ENCODE measurements around the gene TSHZ2. TPM values are rescaled to one million over a fixed set of nuclear protein-coding genes. Genes with fewer than 3 reads are reported as not detected.

The TSHZ2 gene
- total RNA-seq, 1 experiment from 2014 or later, result 0.07 TPM

DNA sequence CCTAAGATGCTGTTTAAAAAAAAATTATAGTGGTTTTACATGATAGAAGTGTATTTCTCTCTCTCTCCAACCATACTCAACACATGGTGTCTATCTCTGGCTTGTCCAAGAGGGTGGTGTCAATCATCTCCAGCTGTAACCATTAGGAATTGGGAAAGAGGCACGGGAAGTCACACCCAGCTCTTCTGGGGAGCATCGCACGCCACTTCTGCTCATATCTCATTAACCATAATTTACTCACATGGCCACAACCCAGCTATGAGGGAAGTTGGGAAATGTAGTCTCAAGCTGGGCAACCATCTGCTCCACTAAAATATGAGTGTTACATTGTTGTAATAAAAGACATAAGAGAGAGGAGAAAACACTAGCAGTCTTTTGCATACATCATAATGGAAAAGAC is 30.4 kb upstream of the TSHZ2 start:
- no peak overlapping the region for H2AK5ac ChIP-seq (ENCODE audit: insufficient read length, low read length)
- no peak overlapping the region for H3K23ac ChIP-seq (ENCODE audit: insufficient read length, low read depth, low read length)
- no peak overlapping the region for H3K27ac Mint-ChIP-seq
- no peak overlapping the region for H2BK15ac ChIP-seq (ENCODE audit: low read depth, low read length)
- H3K36me3 Mint-ChIP-seq (ENCODE audit: insufficient read depth in 1 of 3, low read depth in 3 of 3), result no peaks in the 10 kb centered on the region
- H2BK12ac ChIP-seq (ENCODE audit: insufficient read length, low read depth, low read length), result no peak overlapping the region
- no peak overlapping the region for H3K18ac ChIP-seq (ENCODE audit: insufficient read length, low read depth, low read length)
- H3K4me1 Mint-ChIP-seq, result no peaks in the 10 kb centered on the region
- H3K27ac ChIP-seq (ENCODE audit: insufficient read length, low read depth, low read length), result no peak overlapping the region
- no peak overlapping the region for H2BK120ac ChIP-seq (ENCODE audit: low read depth, low read length, poor library complexity, severe bottlenecking)
- no peaks in the 10 kb centered on the region for H3K9me3 Mint-ChIP-seq
- H3K4me2 ChIP-seq (ENCODE audit: insufficient read depth, insufficient read length, low read length), result no peak overlapping the region
- H4K5ac ChIP-seq (ENCODE audit: insufficient read length, low read depth, low read length), result no peak overlapping the region
- H2BK5ac ChIP-seq (ENCODE audit: insufficient read length, low read length), result no peak overlapping the region
- no peaks in the 10 kb centered on the region for H3K79me2 ChIP-seq (ENCODE audit: insufficient read depth, low read length)
- WGBS (ENCODE audit: extremely low coverage, insufficient read length, low lambda C conversion rate), result no CpG with 5 or more reads among the region's 3 CpGs
- H4K8ac ChIP-seq (replicated peaks; ENCODE audit: insufficient read length, low read depth, low read length), result no peak overlapping the region
- no peaks in the 10 kb centered on the region for H3K27me3 ChIP-seq (ENCODE audit: insufficient read depth, low read length)
- no peak overlapping the region for H3K4ac ChIP-seq (ENCODE audit: low read depth, low read length)
- H2BK20ac ChIP-seq (ENCODE audit: low read depth, low read length, poor library complexity, severe bottlenecking), result no peak overlapping the region
- H3T11ph ChIP-seq (ENCODE audit: low read length), result no peak overlapping the region
- no peaks in the 10 kb centered on the region for H4K20me1 ChIP-seq (ENCODE audit: control insufficient read depth, insufficient read depth, insufficient read length)
- H3K9ac ChIP-seq (ENCODE audit: extremely low read depth, insufficient read length, low read length), result no peak overlapping the region
- no peak overlapping the region for H3K4me3 Mint-ChIP-seq
- DNase-seq, result no peak
- H3K27me3 Mint-ChIP-seq (ENCODE audit: low read depth), result no peaks in the 10 kb centered on the region; the same call in 1 of the 2 replicates
- no peak overlapping the region for H4K91ac ChIP-seq (ENCODE audit: insufficient read length, low read depth, low read length)
- TF ChIP-seq, protein P1, sequence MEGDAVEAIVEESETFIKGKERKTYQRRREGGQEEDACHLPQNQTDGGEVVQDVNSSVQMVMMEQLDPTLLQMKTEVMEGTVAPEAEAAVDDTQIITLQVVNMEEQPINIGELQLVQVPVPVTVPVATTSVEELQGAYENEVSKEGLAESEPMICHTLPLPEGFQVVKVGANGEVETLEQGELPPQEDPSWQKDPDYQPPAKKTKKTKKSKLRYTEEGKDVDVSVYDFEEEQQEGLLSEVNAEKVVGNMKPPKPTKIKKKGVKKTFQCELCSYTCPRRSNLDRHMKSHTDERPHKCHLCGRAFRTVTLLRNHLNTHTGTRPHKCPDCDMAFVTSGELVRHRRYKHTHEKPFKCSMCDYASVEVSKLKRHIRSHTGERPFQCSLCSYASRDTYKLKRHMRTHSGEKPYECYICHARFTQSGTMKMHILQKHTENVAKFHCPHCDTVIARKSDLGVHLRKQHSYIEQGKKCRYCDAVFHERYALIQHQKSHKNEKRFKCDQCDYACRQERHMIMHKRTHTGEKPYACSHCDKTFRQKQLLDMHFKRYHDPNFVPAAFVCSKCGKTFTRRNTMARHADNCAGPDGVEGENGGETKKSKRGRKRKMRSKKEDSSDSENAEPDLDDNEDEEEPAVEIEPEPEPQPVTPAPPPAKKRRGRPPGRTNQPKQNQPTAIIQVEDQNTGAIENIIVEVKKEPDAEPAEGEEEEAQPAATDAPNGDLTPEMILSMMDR (conservative IDR thresholded peaks at IDR 0.05), result no peak
- no peaks in the 10 kb centered on the region for H3K79me1 ChIP-seq (ENCODE audit: insufficient read depth, low read depth, low read length, poor library complexity, severe bottlenecking)
- no peak overlapping the region for H3K14ac ChIP-seq (ENCODE audit: insufficient read depth, low read length)
- no peak overlapping the region for H2AFZ ChIP-seq (ENCODE audit: low read length)
- no peaks in the 10 kb centered on the region for H3K23me2 ChIP-seq (ENCODE audit: insufficient read length, low read depth, low read length, poor library complexity, severe bottlenecking)
- no peaks in the 10 kb centered on the region for H3K4me1 ChIP-seq (ENCODE audit: insufficient read depth, low read length)
- H3K9me3 ChIP-seq (ENCODE audit: control insufficient read depth, low read depth, low read length), result no peaks in the 10 kb centered on the region
- H3K56ac ChIP-seq (ENCODE audit: insufficient read length, low read depth, low read length), result no peak overlapping the region

Data from H9 (cell line).